ENCODE data around the gene SETD1A.
A peak's percentile ranks its signal among the peaks of the same experiment; 100 is the strongest.

The SETD1A gene

GRCh38 chr16:30946671-30947540, 10.6 kb upstream of the SETD1A start:
- ATAC-seq (no peak), DNase-seq (no peak)
- no peak overlapping the region for H3K27ac Mint-ChIP-seq
- no peaks in the 10 kb centered on the region for H3K27me3 Mint-ChIP-seq
- H3K4me1 Mint-ChIP-seq, result peaks cover 27% of the 10 kb centered on the region
- no peaks in the 10 kb centered on the region for H3K9me3 Mint-ChIP-seq
- H3K4me3 Mint-ChIP-seq, result no peak overlapping the region

- no peak overlapping the region for H3K27ac Mint-ChIP-seq
- H3K4me3 Mint-ChIP-seq, result no peak overlapping the region
- DNase-seq (no peak), ATAC-seq (no peak)
- H3K27me3 Mint-ChIP-seq, result no peaks in the 10 kb centered on the region
- H3K4me1 Mint-ChIP-seq, result peaks cover 21% of the 10 kb centered on the region
- no peaks in the 10 kb centered on the region for H3K9me3 Mint-ChIP-seq
Measured at GRCh38 chr16:30947541-30947858, 10.1 kb upstream of the SETD1A start.

- H3K9me3 Mint-ChIP-seq, result no peaks in the 10 kb centered on the region
- peaks cover 16% of the 10 kb centered on the region for H3K4me1 Mint-ChIP-seq
- no peak overlapping the region for H3K27ac Mint-ChIP-seq
- peak overlapping the region; percentile 89 to 95 for H3K4me3 Mint-ChIP-seq
- ATAC-seq (peak; percentile 2), DNase-seq (no peak)
- H3K27me3 Mint-ChIP-seq, result no peaks in the 10 kb centered on the region
Measured at GRCh38 chr16:30947859-30948666, 9.5 kb upstream of the SETD1A start.

GRCh38 chr16:30948667-30949649, 8.6 kb upstream of the SETD1A start, which contains the start of gene ORAI3:
Gene ORAI3 (plus strand): TSS chr16:30949068. CDS start chr16:30949290, 222 bp downstream.
- ATAC-seq, result peak; percentile 54
- no peaks in the 10 kb centered on the region for H3K27me3 Mint-ChIP-seq
- H3K4me3 Mint-ChIP-seq, result peak within 1 kb of the TSS; percentile 89 to 95
- peaks cover 24% of the 10 kb centered on the region for H3K4me1 Mint-ChIP-seq
- peak within 1 kb of the TSS; percentile 84 to 90 for H3K27ac Mint-ChIP-seq
- peak; percentile 33 to 44 for DNase-seq
- no peaks in the 10 kb centered on the region for H3K9me3 Mint-ChIP-seq

- DNase-seq, result peak; percentile 24 to 69
- no peaks in the 10 kb centered on the region for H3K27me3 Mint-ChIP-seq
- peak overlapping the region; percentile 89 to 95 for H3K4me3 Mint-ChIP-seq
Measured at GRCh38 chr16:30949650-30950515, 7.7 kb upstream of the SETD1A start.

GRCh38 chr16:30950516-30951065, 7.0 kb upstream of the SETD1A start:
- DNase-seq (no peak), ATAC-seq (no peak)
- H3K27ac Mint-ChIP-seq, result no peak overlapping the region
- H3K27me3 Mint-ChIP-seq, result no peaks in the 10 kb centered on the region
- peaks cover 25% of the 10 kb centered on the region for H3K4me1 Mint-ChIP-seq
- H3K4me3 Mint-ChIP-seq, result peak overlapping the region; percentile 89 to 95
- no peaks in the 10 kb centered on the region for H3K9me3 Mint-ChIP-seq

More at GRCh38 chr16:30949650-30950515, 7.7 kb upstream of the SETD1A start:
- Mint-ChIP-seq H3K27ac (peak overlapping the region; percentile 84 to 90), H3K4me1 (peaks cover 25% of the 10 kb centered on the region), H3K9me3 (no peaks in the 10 kb centered on the region)
- ATAC-seq, result peak; percentile 78

GRCh38 chr16:30951193-30951592, 6.4 kb upstream of the SETD1A start:
- H3K27me3 Mint-ChIP-seq, result no peaks in the 10 kb centered on the region
- no peak for DNase-seq
- no peaks in the 10 kb centered on the region for H3K9me3 Mint-ChIP-seq
- H3K4me1 Mint-ChIP-seq, result peaks cover 29% of the 10 kb centered on the region
- ATAC-seq, result no peak
- H3K27ac Mint-ChIP-seq, result no peak overlapping the region
- H3K4me3 Mint-ChIP-seq, result no peak overlapping the region

GRCh38 chr16:30951750-30952149, 5.8 kb upstream of the SETD1A start:
- Mint-ChIP-seq H3K4me1 (peaks cover 34% of the 10 kb centered on the region), H3K27me3 (no peaks in the 10 kb centered on the region), H3K4me3 (no peak overlapping the region), H3K27ac (peak overlapping the region in 1 of 2 donors; percentile 17), H3K9me3 (no peaks in the 10 kb centered on the region)
- ATAC-seq, result no peak
- no peak for DNase-seq

GRCh38 chr16:30953111-30953510, 4.4 kb upstream of the SETD1A start:
- Mint-ChIP-seq H3K27ac (no peak overlapping the region), H3K27me3 (no peaks in the 10 kb centered on the region), H3K9me3 (no peaks in the 10 kb centered on the region), H3K4me1 (peaks cover 37% of the 10 kb centered on the region), H3K4me3 (no peak overlapping the region)
- no peak for DNase-seq
- no peak for ATAC-seq

- no peaks in the 10 kb centered on the region for H3K9me3 Mint-ChIP-seq
- H3K27me3 Mint-ChIP-seq, result no peaks in the 10 kb centered on the region
- H3K27ac Mint-ChIP-seq, result peak overlapping the region in 1 of 2 donors; percentile 69
- peaks cover 41% of the 10 kb centered on the region for H3K4me1 Mint-ChIP-seq
- DNase-seq (peak; percentile 68 to 70), ATAC-seq (peak; percentile 47)
- H3K4me3 Mint-ChIP-seq, result no peak overlapping the region
Measured at GRCh38 chr16:30953511-30954124, 3.9 kb upstream of the SETD1A start.

- Mint-ChIP-seq H3K9me3 (no peaks in the 10 kb centered on the region), H3K27me3 (no peaks in the 10 kb centered on the region), H3K4me1 (peaks cover 48% of the 10 kb centered on the region), H3K4me3 (no peak overlapping the region), H3K27ac (no peak overlapping the region)
- DNase-seq (no peak), ATAC-seq (no peak)
Measured at GRCh38 chr16:30954993-30955392, 2.6 kb upstream of the SETD1A start.

GRCh38 chr16:30956601-30957455, 726 bp upstream of the SETD1A start:
- peak; percentile 85 for ATAC-seq
- Mint-ChIP-seq H3K9me3 (no peaks in the 10 kb centered on the region), H3K27ac (peak overlapping the region; percentile 99), H3K4me1 (peaks cover 42% of the 10 kb centered on the region), H3K4me3 (peak overlapping the region; percentile 93 to 96), H3K27me3 (no peaks in the 10 kb centered on the region)
- DNase-seq, result peak; percentile 85 to 91

Measured in stimulated activated naive CD8-positive, alpha-beta T cell treated with anti-CD3 and anti-CD28 coated beads, Interleukin-15, amount 100 ng/mL, for 72 hours (primary cell).